SHP77 (cell line): ENCODE data around the gene USP31.

Experiments
- DNase-seq, 2 experiments: peaks; one replicate each; lab custom pipeline; 2025; lab: John Stamatoyannopoulos, UW

The USP31 gene

DNA sequence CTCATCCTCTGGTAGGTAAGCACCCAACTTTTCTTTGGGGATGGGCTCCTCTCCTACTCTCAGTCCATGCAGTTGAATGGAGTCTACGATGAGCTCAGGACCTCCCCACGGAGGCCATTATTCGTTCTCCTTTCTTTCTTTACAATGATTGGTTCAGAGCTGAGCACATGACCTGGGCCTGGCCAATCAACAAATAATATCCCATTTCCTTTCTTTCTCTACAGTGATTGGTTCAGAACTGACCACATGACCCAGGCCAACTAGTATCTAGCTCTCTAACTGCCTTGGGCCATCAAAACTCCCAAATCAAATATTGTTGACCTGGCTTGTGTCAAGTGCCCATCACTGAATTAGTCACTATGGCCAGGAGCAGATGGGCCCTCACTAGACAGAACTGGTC is 129.2 kb downstream of the USP31 start:
- DNase-seq, result no peak

DNA sequence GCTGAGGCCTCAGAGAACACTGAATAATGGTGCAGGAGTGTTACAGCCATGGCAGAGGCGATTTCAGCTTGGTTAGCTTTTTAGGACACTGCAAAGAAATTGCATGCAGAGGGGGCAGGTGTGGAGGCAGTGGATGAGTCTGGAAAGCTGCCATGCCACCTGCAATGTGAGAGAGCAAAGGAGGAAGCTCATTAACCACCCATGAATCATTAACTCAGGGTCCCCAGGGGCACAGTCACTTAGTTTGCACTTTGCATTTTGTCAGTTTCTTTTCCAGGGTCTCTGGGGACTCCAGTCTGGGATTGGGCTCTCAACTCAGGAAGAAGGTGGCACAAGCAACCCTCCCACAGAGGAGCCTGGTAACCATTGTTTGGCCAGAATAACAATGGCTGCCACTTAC is 132.9 kb downstream of the USP31 start:
- DNase-seq, result no peak

DNA sequence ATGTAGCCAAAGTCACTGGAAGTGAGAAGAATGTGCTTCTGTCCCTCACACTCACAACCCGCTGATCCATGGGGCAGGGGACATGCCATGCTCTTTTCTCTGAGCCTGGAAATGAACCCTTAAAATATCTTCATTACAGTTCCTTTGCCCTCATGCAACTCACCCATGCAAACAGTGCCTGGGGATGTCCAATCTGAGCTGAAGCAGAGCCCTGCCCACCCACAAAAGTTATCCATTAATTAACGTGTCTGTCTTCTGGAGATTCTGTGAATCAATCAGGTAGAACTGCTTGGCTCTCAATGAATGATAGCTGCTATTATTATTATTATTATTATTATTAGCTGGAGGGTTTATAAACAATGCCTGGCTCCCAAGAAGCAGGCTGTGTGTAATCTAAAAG is 133.7 kb downstream of the USP31 start:
- no peak for DNase-seq

DNA sequence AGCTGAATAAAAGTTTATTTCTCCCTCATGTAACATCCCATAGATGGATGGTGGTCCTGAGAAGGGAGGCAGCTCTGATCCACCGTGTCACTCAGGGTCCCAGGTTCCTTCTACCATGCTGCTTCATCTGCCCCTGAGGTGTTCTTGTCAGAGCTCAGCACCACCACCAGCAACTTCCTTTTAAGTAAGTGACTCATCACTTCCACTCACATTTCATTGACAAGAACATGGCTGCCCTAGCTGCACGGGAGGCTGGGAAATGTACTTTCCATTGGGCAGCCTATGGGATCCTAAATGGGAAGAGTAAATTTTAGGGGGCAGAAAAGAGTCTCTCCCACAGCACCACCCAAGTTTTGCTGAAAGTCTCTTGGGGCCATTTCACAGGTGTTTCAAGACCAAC is 134.7 kb downstream of the USP31 start:
- no peak for DNase-seq
